Endothelial cell (in vitro differentiated cells): ENCODE data around the gene NHLH1. TPM values are rescaled to one million over a fixed set of nuclear protein-coding genes. Genes with fewer than 3 reads are reported as not detected.
A peak's percentile ranks its signal among the peaks of the same experiment; 100 is the strongest.

ENCODE experiments used
- DNase-seq: peaks from one replicate; pipeline ENCODE4 v3.0.0; 2021; ENCODE audit warnings: low spot score
- H3K27ac Mint-ChIP-seq: one replicate; pipeline ENCODE4 v1.8.0; 2021; ENCODE audit warnings: mixed read lengths, inconsistent platforms; ENCODE audit not compliant: unreplicated experiment
- H3K27me3 Mint-ChIP-seq: one replicate; pipeline ENCODE4 v1.8.0; 2021; ENCODE audit warnings: mild to moderate bottlenecking, moderate library complexity, mixed read lengths, inconsistent platforms; ENCODE audit not compliant: unreplicated experiment
- H3K36me3 Mint-ChIP-seq: one replicate; pipeline ENCODE4 v1.8.0; 2021; ENCODE audit warnings: mild to moderate bottlenecking, low read depth, mixed read lengths, inconsistent platforms; ENCODE audit not compliant: unreplicated experiment
- H3K4me1 Mint-ChIP-seq: one replicate; pipeline ENCODE4 v1.8.0; 2021; ENCODE audit warnings: mild to moderate bottlenecking, mixed read lengths, inconsistent platforms; ENCODE audit not compliant: unreplicated experiment
- H3K4me3 Mint-ChIP-seq: one replicate; pipeline ENCODE4 v1.8.0; 2021; ENCODE audit warnings: mild to moderate bottlenecking, mixed read lengths, inconsistent platforms; ENCODE audit not compliant: unreplicated experiment
- H3K9me3 Mint-ChIP-seq: one replicate; pipeline ENCODE4 v1.8.0; 2021; ENCODE audit warnings: mixed read lengths, inconsistent platforms; ENCODE audit not compliant: unreplicated experiment
- total RNA-seq: library from RNA; stranded (reverse); fragmentation: NEBNext Ultra II Directional; extraction: Animal tissue kit (Norgen Biotek cat#: 25700); gene quantifications from one replicate; pipeline ENCODE4 v1.2.1, GENCODE V29; 2021; ENCODE audit not compliant: unreplicated experiment
- TF ChIP-seq, protein P1 (sequence below): fragments of 200-600 bp; sonication (generic); IDR thresholded peaks from one replicate; pipeline ENCODE4 v1.5.0; 2021; ENCODE audit warnings: antibody characterized with exemption; ENCODE audit not compliant: unreplicated experiment

The NHLH1 gene
- total RNA-seq, 1 donor from 2014 or later = 1.2 TPM

DNA sequence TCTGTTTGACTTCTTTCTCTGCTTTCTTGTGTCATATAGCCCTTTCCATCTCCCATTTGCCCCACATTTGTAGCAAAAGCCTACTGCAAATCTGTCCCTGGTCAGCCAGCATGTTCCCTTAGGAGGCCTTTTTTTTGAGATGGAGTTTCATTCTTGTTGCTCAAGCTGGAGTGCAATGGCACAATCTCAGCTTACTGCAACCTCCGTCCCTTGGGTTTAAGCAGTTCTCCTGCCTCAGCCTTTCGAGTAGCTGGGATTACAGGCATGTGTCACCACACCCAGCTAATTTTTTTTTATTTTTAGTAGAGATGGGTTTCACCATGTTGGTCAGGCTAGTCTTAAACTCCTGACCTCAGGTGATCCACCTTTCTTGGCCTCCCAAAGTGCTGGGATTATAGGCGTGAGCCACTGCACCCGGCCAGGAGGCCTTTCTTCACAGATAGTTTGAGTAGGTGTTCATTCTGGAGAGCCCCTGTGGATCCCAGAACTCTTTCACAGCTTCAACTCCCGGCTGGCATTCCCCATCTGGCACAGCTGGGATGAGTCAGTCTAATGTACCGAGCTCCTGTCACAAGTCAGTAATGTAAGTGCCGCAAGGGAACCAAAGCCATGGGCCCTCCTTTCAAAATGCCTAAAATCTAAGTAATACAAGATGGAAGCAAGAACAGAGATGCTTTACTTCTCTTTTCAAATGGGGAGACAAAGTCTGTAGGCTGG, 9.4 kb upstream of the NHLH1 start:
- Mint-ChIP-seq H3K27me3 (peaks cover 4% of the 10 kb centered on the region), H3K4me1 (peaks cover 24% of the 10 kb centered on the region), H3K27ac (no peak overlapping the region), H3K4me3 (no peak overlapping the region), H3K36me3 (peaks cover 68% of the 10 kb centered on the region), H3K9me3 (no peaks in the 10 kb centered on the region)
- no peak for DNase-seq
- TF ChIP-seq, protein P1, sequence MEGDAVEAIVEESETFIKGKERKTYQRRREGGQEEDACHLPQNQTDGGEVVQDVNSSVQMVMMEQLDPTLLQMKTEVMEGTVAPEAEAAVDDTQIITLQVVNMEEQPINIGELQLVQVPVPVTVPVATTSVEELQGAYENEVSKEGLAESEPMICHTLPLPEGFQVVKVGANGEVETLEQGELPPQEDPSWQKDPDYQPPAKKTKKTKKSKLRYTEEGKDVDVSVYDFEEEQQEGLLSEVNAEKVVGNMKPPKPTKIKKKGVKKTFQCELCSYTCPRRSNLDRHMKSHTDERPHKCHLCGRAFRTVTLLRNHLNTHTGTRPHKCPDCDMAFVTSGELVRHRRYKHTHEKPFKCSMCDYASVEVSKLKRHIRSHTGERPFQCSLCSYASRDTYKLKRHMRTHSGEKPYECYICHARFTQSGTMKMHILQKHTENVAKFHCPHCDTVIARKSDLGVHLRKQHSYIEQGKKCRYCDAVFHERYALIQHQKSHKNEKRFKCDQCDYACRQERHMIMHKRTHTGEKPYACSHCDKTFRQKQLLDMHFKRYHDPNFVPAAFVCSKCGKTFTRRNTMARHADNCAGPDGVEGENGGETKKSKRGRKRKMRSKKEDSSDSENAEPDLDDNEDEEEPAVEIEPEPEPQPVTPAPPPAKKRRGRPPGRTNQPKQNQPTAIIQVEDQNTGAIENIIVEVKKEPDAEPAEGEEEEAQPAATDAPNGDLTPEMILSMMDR = no peak

DNA sequence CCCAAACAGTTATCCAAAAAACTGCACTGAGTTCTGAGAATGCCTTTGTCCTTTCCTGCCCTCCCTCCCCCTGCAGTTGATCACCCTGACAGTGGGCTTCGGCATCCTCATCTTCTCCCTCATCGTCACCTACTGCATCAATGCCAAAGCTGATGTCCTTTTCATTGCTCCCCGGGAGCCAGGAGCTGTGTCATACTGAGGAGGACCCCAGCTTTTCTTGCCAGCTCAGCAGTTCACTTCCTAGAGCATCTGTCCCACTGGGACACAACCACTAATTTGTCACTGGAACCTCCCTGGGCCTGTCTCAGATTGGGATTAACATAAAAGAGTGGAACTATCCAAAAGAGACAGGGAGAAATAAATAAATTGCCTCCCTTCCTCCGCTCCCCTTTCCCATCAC, 8.8 kb upstream of the NHLH1 start:
- Mint-ChIP-seq H3K9me3 (no peaks in the 10 kb centered on the region), H3K4me1 (peaks cover 28% of the 10 kb centered on the region), H3K4me3 (no peak overlapping the region), H3K27ac (no peak overlapping the region), H3K36me3 (peaks cover 64% of the 10 kb centered on the region), H3K27me3 (peaks cover 4% of the 10 kb centered on the region)
- TF ChIP-seq, protein P1 = no peak
- no peak for DNase-seq

DNA sequence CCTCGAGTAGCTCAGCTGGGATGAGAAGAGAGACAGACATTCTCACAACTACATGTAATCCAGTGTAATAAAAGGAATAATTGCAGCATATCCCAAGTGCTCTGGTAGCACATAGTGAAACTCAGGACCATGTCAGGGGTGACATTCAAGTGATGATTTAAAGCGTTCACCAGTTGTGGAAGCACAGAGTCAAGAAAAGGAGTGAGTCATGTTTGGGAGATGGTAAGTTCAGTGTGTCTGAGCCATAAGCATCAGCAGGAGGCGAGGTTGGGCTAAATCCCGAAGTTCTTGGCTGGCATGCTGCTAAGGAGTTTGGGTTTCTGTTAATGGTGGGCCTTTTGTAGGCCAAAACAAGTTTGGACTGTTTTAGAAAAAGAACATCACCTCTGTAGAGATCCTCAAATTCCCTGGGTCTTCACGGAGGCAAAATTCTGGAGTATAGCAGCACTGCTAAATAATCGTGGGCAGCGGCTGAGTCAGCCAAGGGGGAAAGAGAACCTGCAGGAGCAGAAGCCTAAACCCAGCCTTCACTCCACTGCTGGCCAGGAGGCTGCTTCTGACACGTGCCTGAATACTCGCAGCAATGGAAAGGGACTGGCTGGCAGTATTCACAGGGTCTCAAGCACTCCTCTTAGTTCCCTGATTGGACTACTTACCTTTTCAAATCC, 7.2 kb upstream of the NHLH1 start:
- Mint-ChIP-seq H3K36me3 (peaks cover 57% of the 10 kb centered on the region), H3K27me3 (peaks cover 4% of the 10 kb centered on the region), H3K27ac (no peak overlapping the region), H3K4me3 (peak overlapping the region; percentile 81), H3K9me3 (no peaks in the 10 kb centered on the region), H3K4me1 (peaks cover 35% of the 10 kb centered on the region)
- TF ChIP-seq, protein P1 = no peak
- no peak for DNase-seq

DNA sequence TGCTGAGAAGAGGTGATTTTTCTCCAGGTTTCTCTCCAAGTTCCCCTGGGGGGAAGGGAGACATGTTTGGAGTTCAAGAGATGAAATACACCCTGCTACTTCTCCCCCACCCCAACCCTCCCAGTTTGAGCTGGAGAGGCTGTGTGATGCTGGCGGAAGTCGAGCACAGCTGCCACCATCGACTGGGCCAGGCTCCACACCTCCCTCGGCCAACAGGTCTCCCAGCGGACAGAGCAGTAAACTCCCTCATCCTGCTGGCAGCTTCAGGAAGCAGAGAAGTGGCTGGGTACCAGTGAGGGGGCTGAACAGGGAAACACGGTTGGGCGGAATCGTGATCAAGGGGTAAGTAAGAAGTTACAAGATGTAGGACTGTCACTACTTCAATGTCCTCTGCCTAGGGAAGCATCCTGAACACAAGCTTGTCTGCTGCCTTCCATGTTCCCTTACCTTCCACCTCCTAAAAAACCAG, 6.6 kb upstream of the NHLH1 start:
- Mint-ChIP-seq H3K9me3 (no peaks in the 10 kb centered on the region), H3K27ac (no peak overlapping the region), H3K4me1 (peaks cover 39% of the 10 kb centered on the region), H3K4me3 (no peak overlapping the region), H3K36me3 (peaks cover 57% of the 10 kb centered on the region), H3K27me3 (peaks cover 4% of the 10 kb centered on the region)
- no peak for DNase-seq
- TF ChIP-seq, protein P1 = no peak

DNA sequence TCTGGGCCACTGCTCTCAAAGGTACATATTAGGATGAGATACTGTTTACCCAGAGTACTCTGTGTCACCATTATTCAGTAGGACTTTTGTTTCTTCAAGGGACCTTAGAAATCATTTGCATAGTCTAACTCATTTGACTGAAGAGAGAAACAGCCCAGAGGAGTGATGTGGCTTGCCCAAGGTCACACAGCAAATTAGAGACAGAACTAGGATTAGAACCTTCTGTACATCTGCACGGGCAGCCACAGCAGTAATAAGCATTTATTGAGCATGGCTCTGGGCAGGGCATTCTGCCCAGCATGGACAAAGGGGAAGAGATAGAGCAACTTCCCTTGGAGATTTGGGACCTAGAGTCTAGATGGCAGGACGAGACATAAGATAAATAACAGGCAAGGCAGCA, 5.7 kb upstream of the NHLH1 start:
- no peak overlapping the region for H3K27ac Mint-ChIP-seq
- H3K4me1 Mint-ChIP-seq = peaks cover 44% of the 10 kb centered on the region
- H3K36me3 Mint-ChIP-seq = peaks cover 48% of the 10 kb centered on the region

More for the DNA sequence above, 5.7 kb upstream of the NHLH1 start:
- Mint-ChIP-seq H3K9me3 (no peaks in the 10 kb centered on the region), H3K27me3 (peaks cover 4% of the 10 kb centered on the region), H3K4me3 (no peak overlapping the region)
- no peak for DNase-seq
- TF ChIP-seq, protein P1 = no peak
